Measurements from ENCODE around the gene ADAMTS2. TPM values are rescaled to one million over a fixed set of nuclear protein-coding genes. Genes with fewer than 3 reads are reported as not detected.

Gene ADAMTS2
- total RNA-seq = 10 to 100 TPM in 2 of 4 donors, 1 to 10 TPM in 2; 6.0 to 20.9 (median 13.5) TPM

GRCh38 chr5:179345433-179346321, at the start of gene ADAMTS2:
Gene ADAMTS2 (minus strand): TSS chr5:179345461. CDS start chr5:179345328, 133 bp downstream.
- Histone ChIP-seq H3K4me3 (peak within 1 kb of the TSS; percentile 48 to 60 (median 55)), H3K36me3 (no peaks in the 10 kb centered on the region), H3K9me3 (no peaks in the 10 kb centered on the region), H3K27me3 (peaks cover 50% of the 10 kb centered on the region), H3K27ac (peak within 1 kb of the TSS; percentile 67 to 82 (median 71)), H3K4me1 (peaks cover 5 to 23% (median 13%) of the 10 kb centered on the region in 4 donors)
- DNase-seq = peak; percentile 50
- in situ Hi-C loops (cut with MboI; ENCODE audit: low pct_ligation_motif_present in 1 of 4, low pct_unique_long_range_greater_than_20kb in 1 of 4, low sequenced_read_pairs in 3 of 4) (loop anchor here in 1 of 4 donors (25.0 kb wide), 1 partner anchor 183 kb away; no protein-coding TSS in a partner anchor), intact Hi-C loops (cut with DNase I; ENCODE audit: low total_unique reads) (loop anchor here (10.0 kb wide), 1 partner anchor 181 kb away; no protein-coding TSS in a partner anchor)
- TF ChIP-seq POLR2AphosphoS5 (IDR thresholded peaks at IDR 0.05) (no peak), POLR2A (IDR thresholded peaks at IDR 0.05) (no peak), EP300 (IDR thresholded peaks at IDR 0.05; ENCODE audit: low read depth) (no peak)
- TF ChIP-seq, protein P1, sequence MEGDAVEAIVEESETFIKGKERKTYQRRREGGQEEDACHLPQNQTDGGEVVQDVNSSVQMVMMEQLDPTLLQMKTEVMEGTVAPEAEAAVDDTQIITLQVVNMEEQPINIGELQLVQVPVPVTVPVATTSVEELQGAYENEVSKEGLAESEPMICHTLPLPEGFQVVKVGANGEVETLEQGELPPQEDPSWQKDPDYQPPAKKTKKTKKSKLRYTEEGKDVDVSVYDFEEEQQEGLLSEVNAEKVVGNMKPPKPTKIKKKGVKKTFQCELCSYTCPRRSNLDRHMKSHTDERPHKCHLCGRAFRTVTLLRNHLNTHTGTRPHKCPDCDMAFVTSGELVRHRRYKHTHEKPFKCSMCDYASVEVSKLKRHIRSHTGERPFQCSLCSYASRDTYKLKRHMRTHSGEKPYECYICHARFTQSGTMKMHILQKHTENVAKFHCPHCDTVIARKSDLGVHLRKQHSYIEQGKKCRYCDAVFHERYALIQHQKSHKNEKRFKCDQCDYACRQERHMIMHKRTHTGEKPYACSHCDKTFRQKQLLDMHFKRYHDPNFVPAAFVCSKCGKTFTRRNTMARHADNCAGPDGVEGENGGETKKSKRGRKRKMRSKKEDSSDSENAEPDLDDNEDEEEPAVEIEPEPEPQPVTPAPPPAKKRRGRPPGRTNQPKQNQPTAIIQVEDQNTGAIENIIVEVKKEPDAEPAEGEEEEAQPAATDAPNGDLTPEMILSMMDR (IDR thresholded peaks at IDR 0.05) = no peak
- WGBS, 2 donors (ENCODE audit: low coverage in 1 of 2) = 15 to 83% methylated on average over 1 to 34 of the region's 67 CpGs

DNA sequence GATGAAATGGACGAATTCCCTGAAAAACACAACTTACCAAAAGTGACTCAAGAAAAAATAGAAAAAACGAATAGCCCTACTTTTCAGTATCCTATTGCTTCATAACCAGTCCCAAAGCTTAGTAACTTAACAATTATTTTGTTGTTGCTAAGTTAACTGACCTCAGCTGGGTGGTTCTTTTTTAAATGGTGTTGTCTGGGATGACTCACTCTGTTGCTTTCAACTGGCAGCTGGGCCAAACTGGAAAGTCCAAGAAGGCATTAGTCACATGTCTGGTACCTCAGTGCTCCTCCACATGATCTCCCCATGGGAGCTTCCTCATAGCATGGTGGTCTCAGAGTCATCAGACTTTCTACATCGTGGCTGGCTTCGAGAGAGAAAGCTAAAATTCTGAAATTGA, 47.8 kb upstream of the ADAMTS2 start:
- Histone ChIP-seq H3K27ac (no peak overlapping the region), H3K27me3 (no peaks in the 10 kb centered on the region), H3K36me3 (no peaks in the 10 kb centered on the region), H3K4me3 (no peak overlapping the region), H3K9me3 (peaks cover 14 to 30% of the 10 kb centered on the region in 2 donors), H3K4me1 (no peaks in the 10 kb centered on the region)
- TF ChIP-seq EP300 (IDR thresholded peaks at IDR 0.05; ENCODE audit: low read depth) = no peak
- TF ChIP-seq, protein P1 (IDR thresholded peaks at IDR 0.05) = no peak
- TF ChIP-seq POLR2AphosphoS5 (IDR thresholded peaks at IDR 0.05) = no peak
- TF ChIP-seq POLR2A (IDR thresholded peaks at IDR 0.05) = no peak
- WGBS, 2 donors (ENCODE audit: low coverage in 1 of 2) = 42 to 56% methylated on average over 2 to 4 of the region's 4 CpGs
- no peak for DNase-seq
- intact Hi-C loops (cut with DNase I; ENCODE audit: low total_unique reads) (loop anchor here (2.0 kb wide), 1 partner anchor 48 kb away; no protein-coding TSS in a partner anchor), in situ Hi-C loops (cut with MboI; ENCODE audit: low pct_ligation_motif_present in 1 of 4, low pct_unique_long_range_greater_than_20kb in 1 of 4, low sequenced_read_pairs in 3 of 4) (no loop called here)

DNA sequence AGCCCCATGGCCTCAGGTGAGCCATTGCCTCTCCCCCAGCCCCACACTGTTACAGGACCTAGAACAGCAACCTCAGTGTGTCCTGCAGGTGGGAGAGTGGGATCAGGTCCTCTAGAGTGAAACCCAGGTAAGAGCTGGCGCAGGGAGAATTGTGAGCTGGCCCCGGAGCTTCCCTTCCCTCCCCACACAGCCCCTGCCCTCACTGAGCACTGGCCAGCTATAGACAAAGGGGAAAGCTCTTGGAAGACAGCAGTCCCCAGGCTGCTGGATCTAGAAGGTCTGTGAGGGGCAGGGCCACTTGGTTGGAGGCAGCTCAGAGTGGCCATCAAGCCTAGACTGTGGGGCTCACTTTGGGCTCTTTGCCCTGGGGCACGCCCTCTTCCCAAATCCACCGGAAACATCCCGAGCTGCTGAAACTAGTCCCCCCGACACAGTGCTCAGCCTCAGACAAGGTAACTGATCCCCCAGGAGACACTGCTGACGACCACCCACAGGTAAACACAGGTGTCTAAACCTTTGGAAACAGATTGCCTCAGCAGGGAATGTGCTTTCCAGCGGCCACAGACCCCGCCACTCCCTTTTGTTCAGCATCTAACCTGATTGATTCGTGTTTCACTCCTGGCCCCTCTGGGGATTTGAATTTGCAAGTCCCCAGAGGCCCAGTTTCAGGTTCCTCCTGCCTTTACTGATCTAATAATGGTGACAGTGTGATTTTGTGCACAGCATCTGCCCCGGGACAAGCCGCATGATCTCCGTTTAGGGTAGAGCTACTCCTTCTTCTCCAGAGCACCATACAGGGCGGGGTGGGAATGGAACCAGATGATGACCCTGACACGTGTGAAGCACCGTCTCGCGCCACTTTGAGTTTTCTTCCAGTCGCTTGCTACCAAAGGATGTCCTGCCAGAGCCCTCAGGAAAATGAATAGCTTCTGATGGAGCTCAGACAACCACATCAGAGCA, 42.2 kb upstream of the ADAMTS2 start:
- no peak overlapping the region for H3K4me3 ChIP-seq
- intact Hi-C loops (cut with DNase I; ENCODE audit: low total_unique reads) = no loop called here
- peaks cover 14 to 30% of the 10 kb centered on the region in 2 donors for H3K9me3 ChIP-seq
- DNase-seq = no peak
- 76 to 77% methylated on average over 9 to 19 of the region's 19 CpGs for WGBS, 2 donors (ENCODE audit: low coverage in 1 of 2)
- H3K27me3 ChIP-seq = no peaks in the 10 kb centered on the region
- in situ Hi-C loops (cut with MboI; ENCODE audit: low pct_ligation_motif_present in 1 of 4, low pct_unique_long_range_greater_than_20kb in 1 of 4, low sequenced_read_pairs in 3 of 4) = no loop called here
- no peak overlapping the region for H3K27ac ChIP-seq
- no peaks in the 10 kb centered on the region for H3K4me1 ChIP-seq
- H3K36me3 ChIP-seq = no peaks in the 10 kb centered on the region
- no peak for TF ChIP-seq POLR2A (IDR thresholded peaks at IDR 0.05)
- no peak for TF ChIP-seq POLR2AphosphoS5 (IDR thresholded peaks at IDR 0.05)
- TF ChIP-seq EP300 (IDR thresholded peaks at IDR 0.05; ENCODE audit: low read depth) = no peak
- TF ChIP-seq, protein P1 (IDR thresholded peaks at IDR 0.05) = no peak

Data from transverse colon (tissue), 4 donors.